Testis (tissue), 3 donors: ENCODE results near the gene MS4A6A. TPM values are rescaled to one million over a fixed set of nuclear protein-coding genes. Genes with fewer than 3 reads are reported as not detected.
"Not testable (repeated sequence)": the region's sequence is repeated elsewhere in the genome, so short reads cannot be mapped to it uniquely, and the experiment has no call there.

Source experiments
- DNase-seq: peaks from one replicate; pipeline ENCODE4 v3.0.0-alpha.2; 2019
- H3K27ac ChIP-seq, 2 donors: fragments of 200-600 bp; sonication (generic); one replicate each; pipeline ENCODE4 v1.5.1; 2019
- H3K27me3 ChIP-seq: fragments of 200-600 bp; sonication (generic); one replicate; pipeline ENCODE4 v1.5.1; 2019
- H3K36me3 ChIP-seq: fragments of 200-600 bp; sonication (generic); one replicate; pipeline ENCODE4 v1.5.1; 2017; ENCODE audit warnings: low read depth; ENCODE audit errors: missing control alignments
- H3K4me1 ChIP-seq: fragments of 200-600 bp; sonication (generic); one replicate; pipeline ENCODE4 v1.5.1; 2019
- H3K4me3 ChIP-seq, 2 donors: fragments of 200-600 bp; sonication (generic); one replicate each; pipeline ENCODE4 v1.5.1; 2017 to 2019
- H3K9me3 ChIP-seq: fragments of 200-600 bp; sonication (generic); one replicate; pipeline ENCODE4 v1.5.1; 2017
- CTCF ChIP-seq, 3 experiments: fragments of 450-650 bp in 2 of 3; fragments of 200-600 bp in 1 of 3; sonication (generic) in 1 of 3; IDR thresholded peaks; one replicate each; pipeline ENCODE4 v1.5.1; 2016 to 2019; ENCODE audit warnings: antibody characterized with exemption in 3 of 3, mild to moderate bottlenecking in 2 of 3, moderate library complexity in 1 of 3
- POLR2A ChIP-seq: fragments of 450-650 bp; IDR thresholded peaks from one replicate; pipeline ENCODE4 v1.6.1; 2017; ENCODE audit warnings: antibody characterized with exemption, mild to moderate bottlenecking, moderate library complexity
- WGBS, 2 donors: methylation state at CpG; one replicate each; pipeline ENCODE4 v1.1.5; 2018; 5-methylcytosine and 5-hydroxymethylcytosine counted together
- intact Hi-C: fragments of 100-400 bp; cut with DNase I; formaldehyde crosslinking; loops from one replicate; pipeline ENCODE4 v1.15.1; 2023; ENCODE audit warnings: low total_unique reads
- polyA plus RNA-seq: library from polyadenylated mRNA; stranded (reverse); fragments of 350-450 nt; fragmentation: Illumina TruSeq; extraction: RNeasy Lipid Tissue Mini Kit (QIAGEN cat#74804); gene quantifications from one replicate; pipeline ENCODE4 v1.2.3, GENCODE V29; 2014; ENCODE audit warnings: low read depth, low replicate concordance; ENCODE audit not compliant: insufficient read depth
- total RNA-seq, 2 donors: library from RNA; depleted of rRNA; stranded (reverse); fragments of >200 nt; gene quantifications; one replicate each; pipeline ENCODE4 v1.2.3, GENCODE V29; 2016

Gene MS4A6A
- total and polyA plus RNA-seq, 3 donors from 2014 or later = 6.1 to 49.5 (median 21.6) TPM

- Histone ChIP-seq H3K27ac (no peak overlapping the region), H3K9me3 (no peaks in the 10 kb centered on the region), H3K36me3 (no peaks in the 10 kb centered on the region), H3K27me3 (no peaks in the 10 kb centered on the region), H3K4me3 (no peak overlapping the region), H3K4me1 (no peaks in the 10 kb centered on the region)
- 86 to 90% methylated on average over 3 of the region's 3 CpGs for WGBS, 2 donors
- intact Hi-C loops = no loop called here
- TF ChIP-seq POLR2A = no peak
- TF ChIP-seq CTCF (IDR thresholded peaks at IDR 0.05) = no peak
- no peak for DNase-seq
Observed at GRCh38 chr11:60155931-60156330, 27.0 kb downstream of the MS4A6A start.

- H3K36me3 ChIP-seq, H3K27me3 ChIP-seq, H3K4me3 ChIP-seq, intact Hi-C loops, H3K27ac ChIP-seq, DNase-seq, H3K9me3 ChIP-seq, H3K4me1 ChIP-seq: not testable (repeated sequence)
Observed at GRCh38 chr11:60152727-60153126, 30.2 kb downstream of the MS4A6A start.

- Histone ChIP-seq H3K4me3 (no peak overlapping the region), H3K4me1 (no peaks in the 10 kb centered on the region), H3K27ac (no peak overlapping the region), H3K36me3 (no peaks in the 10 kb centered on the region), H3K27me3 (no peaks in the 10 kb centered on the region), H3K9me3 (no peaks in the 10 kb centered on the region)
- WGBS, 2 donors = 89 to 91% methylated on average over 1 of the region's 1 CpG
- TF ChIP-seq CTCF (IDR thresholded peaks at IDR 0.05) = no peak
- DNase-seq = no peak
- intact Hi-C loops = no loop called here
Observed at GRCh38 chr11:60150279-60150678, 32.6 kb downstream of the MS4A6A start.

- DNase-seq = no peak
- Histone ChIP-seq H3K36me3 (no peaks in the 10 kb centered on the region), H3K9me3 (no peaks in the 10 kb centered on the region), H3K4me1 (no peaks in the 10 kb centered on the region), H3K4me3 (no peak overlapping the region), H3K27me3 (no peaks in the 10 kb centered on the region), H3K27ac (no peak overlapping the region)
- no peak for TF ChIP-seq CTCF (IDR thresholded peaks at IDR 0.05)
- no peak for TF ChIP-seq POLR2A
- 89 to 97% methylated on average over 3 of the region's 3 CpGs for WGBS, 2 donors
- intact Hi-C loops = no loop called here
Observed at GRCh38 chr11:60145677-60146076, 37.2 kb downstream of the MS4A6A start.

GRCh38 chr11:60143768-60144167 is 39.1 kb downstream of the MS4A6A start:
- no peak for DNase-seq
- H3K9me3 ChIP-seq = no peaks in the 10 kb centered on the region
- intact Hi-C loops = no loop called here
- H3K36me3 ChIP-seq = no peaks in the 10 kb centered on the region
- TF ChIP-seq CTCF (IDR thresholded peaks at IDR 0.05) (no peak), POLR2A (no peak)
- H3K4me3 ChIP-seq = no peak overlapping the region
- H3K27ac ChIP-seq = no peak overlapping the region
- WGBS, 2 donors = 89 to 98% methylated on average over 3 of the region's 3 CpGs
- H3K4me1 ChIP-seq = no peaks in the 10 kb centered on the region
- no peaks in the 10 kb centered on the region for H3K27me3 ChIP-seq
